HG03521 (cell line): Measurements from ENCODE around the gene RITA1.
"Not testable (repeated sequence)": the region's sequence is repeated elsewhere in the genome, so short reads cannot be mapped to it uniquely, and the experiment has no call there.

Experiments
- ATAC-seq: cut with Tn5 transposase; IDR thresholded peaks from one replicate; pipeline ENCODE4 v1.9.1; 2021; ENCODE audit warnings: mild to moderate bottlenecking, moderate library complexity; ENCODE audit not compliant: unreplicated experiment

The RITA1 gene

GRCh38 chr12:113185180-113186032, at the start of gene RITA1, which contains the start of gene DDX54:
Gene RITA1 (plus strand): TSS chr12:113185721. CDS start chr12:113186747, 1,026 bp downstream.
Gene DDX54 (minus strand): TSS chr12:113185478. CDS start chr12:113185451, 27 bp downstream.
- peak; percentile 40 for ATAC-seq

- no peak for ATAC-seq
Measured at GRCh38 chr12:113136128-113136989, 49.2 kb upstream of the RITA1 start.

- ATAC-seq, result no peak
Measured at GRCh38 chr12:113136990-113137511, 48.5 kb upstream of the RITA1 start.

GRCh38 chr12:113137861-113138783, 47.4 kb upstream of the RITA1 start:
- ATAC-seq, result no peak

- no peak for ATAC-seq
Measured at GRCh38 chr12:113138826-113139225, 46.7 kb upstream of the RITA1 start.

GRCh38 chr12:113140706-113141105, 44.8 kb upstream of the RITA1 start:
- no peak for ATAC-seq

- ATAC-seq, result not testable (repeated sequence)
Measured at GRCh38 chr12:113141716-113142115, 43.8 kb upstream of the RITA1 start.

- no peak for ATAC-seq
Measured at GRCh38 chr12:113142173-113142885, 43.2 kb upstream of the RITA1 start.

GRCh38 chr12:113142886-113143332, 42.6 kb upstream of the RITA1 start:
- no peak for ATAC-seq

- ATAC-seq, result no peak
Measured at GRCh38 chr12:113143959-113144358, 41.6 kb upstream of the RITA1 start.

GRCh38 chr12:113144806-113145205, 40.7 kb upstream of the RITA1 start:
- ATAC-seq, result no peak

- no peak for ATAC-seq
Measured at GRCh38 chr12:113145720-113146551, 39.6 kb upstream of the RITA1 start.

- ATAC-seq, result no peak
Measured at GRCh38 chr12:113146999-113147398, 38.5 kb upstream of the RITA1 start.

- no peak for ATAC-seq
Measured at GRCh38 chr12:113149361-113150150, 36.0 kb upstream of the RITA1 start, which contains the start of gene CFAP73. Gene CFAP73 (plus strand): TSS chr12:113149724. CDS start chr12:113149858, 134 bp downstream.

GRCh38 chr12:113151655-113152054, 33.9 kb upstream of the RITA1 start:
- ATAC-seq, result no peak

GRCh38 chr12:113152196-113152834, 33.2 kb upstream of the RITA1 start:
- ATAC-seq, result no peak
